ENCODE data around the gene COMMD1.

The COMMD1 gene

DNA sequence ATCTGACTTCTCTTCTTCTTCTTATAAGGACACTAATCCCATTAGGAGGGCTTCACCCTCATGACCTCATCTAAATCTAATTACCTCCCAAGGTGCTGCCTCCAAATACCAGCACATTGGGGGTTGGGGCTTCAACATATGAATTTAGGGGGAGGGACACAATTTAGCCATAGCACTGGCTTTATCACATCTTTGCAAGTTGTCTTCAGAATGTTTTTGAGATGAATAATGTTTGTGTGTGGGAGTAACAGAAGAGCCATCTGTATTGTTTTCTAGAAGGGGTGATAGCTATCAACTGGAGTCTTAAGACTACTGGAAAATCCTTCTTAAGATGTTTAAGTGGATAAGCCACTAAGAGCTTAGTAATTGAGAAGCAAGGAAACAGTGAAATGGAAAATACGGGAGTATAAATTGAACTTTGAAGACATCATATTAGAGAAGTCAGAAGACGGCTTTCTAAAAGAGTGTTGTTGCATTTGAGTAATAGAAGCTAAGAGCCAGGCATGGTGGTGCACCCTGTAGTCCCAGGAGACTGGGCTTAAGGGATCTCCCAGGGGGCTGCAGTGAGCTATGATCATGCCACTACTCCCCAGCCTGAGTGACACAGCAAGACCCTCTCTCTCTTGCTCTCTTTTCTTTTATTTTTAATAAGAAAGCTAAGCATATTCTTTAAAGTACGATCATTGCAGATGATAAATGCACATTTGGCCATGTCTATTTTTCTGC lies 257.8 kb downstream of the COMMD1 start:
- Histone ChIP-seq H3K9ac (ENCODE audit: low read depth, low read length) (no peak overlapping the region), H3K36me3 (ENCODE audit: insufficient read depth, low read length) (no peaks in the 10 kb centered on the region)
- 91% methylated on average over 3 of the region's 3 CpGs for WGBS

DNA sequence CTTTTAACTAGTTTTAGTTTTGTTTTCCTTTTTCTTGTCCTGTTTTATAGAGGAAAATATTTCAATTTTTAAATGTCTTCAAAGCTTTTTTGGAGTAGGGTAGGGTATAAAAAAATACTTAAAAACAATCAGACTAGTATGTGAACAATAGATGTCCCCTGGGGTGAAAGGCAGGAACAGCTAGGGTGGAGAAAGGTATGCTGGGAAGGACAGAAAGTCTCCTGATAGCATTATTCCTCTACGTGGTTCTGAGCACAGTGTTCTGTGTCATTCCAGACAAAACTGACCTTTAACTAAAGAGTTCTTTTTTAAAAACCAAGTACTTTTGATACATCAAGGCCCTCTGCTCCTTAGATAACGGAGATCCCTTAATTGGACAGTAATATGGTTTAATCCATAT lies 258.4 kb downstream of the COMMD1 start:
- H3K4me1 ChIP-seq (ENCODE audit: insufficient read depth, low read length) = peaks cover 21% of the 10 kb centered on the region
- no peak overlapping the region for H3K27ac ChIP-seq (ENCODE audit: low read depth, low read length)
- no peak overlapping the region for H3K4me3 ChIP-seq (ENCODE audit: low read length)
- 68% methylated on average over 2 of the region's 2 CpGs for WGBS
- no peaks in the 10 kb centered on the region for H3K9me3 ChIP-seq (ENCODE audit: insufficient read depth, low read depth, low read length)
- H3K9ac ChIP-seq (ENCODE audit: low read depth, low read length) = no peak overlapping the region
- no peaks in the 10 kb centered on the region for H3K27me3 ChIP-seq (ENCODE audit: insufficient read depth, low read length)
- no peaks in the 10 kb centered on the region for H3K36me3 ChIP-seq (ENCODE audit: insufficient read depth, low read length)

More for the DNA sequence above, 257.8 kb downstream of the COMMD1 start:
- H3K4me3 ChIP-seq (ENCODE audit: low read length) = no peak overlapping the region
- H3K27ac ChIP-seq (ENCODE audit: low read depth, low read length) = no peak overlapping the region
- H3K4me1 ChIP-seq (ENCODE audit: insufficient read depth, low read length) = peaks cover 21% of the 10 kb centered on the region
- no peaks in the 10 kb centered on the region for H3K27me3 ChIP-seq (ENCODE audit: insufficient read depth, low read length)
- no peaks in the 10 kb centered on the region for H3K9me3 ChIP-seq (ENCODE audit: insufficient read depth, low read depth, low read length)

DNA sequence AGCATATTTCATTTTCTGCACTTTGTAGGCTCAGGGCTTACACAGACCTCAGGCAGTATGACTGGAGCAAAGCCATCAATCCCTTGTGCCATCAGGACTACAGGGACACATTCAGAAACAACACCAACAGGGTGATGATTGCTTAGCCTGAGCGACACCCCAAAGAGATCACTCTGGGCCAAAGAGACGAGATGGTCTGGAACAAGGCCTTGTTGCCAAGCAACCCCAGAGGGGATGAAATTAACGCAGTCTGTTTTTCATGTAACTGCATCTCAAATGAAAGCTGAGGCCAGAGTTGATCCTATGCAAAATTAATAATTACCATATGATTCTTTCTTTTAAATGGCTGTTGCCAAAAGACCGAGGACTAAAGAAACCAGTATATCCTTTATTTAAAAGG lies 270.3 kb downstream of the COMMD1 start:
- Histone ChIP-seq H3K9me3 (ENCODE audit: insufficient read depth, low read depth, low read length) (no peaks in the 10 kb centered on the region), H3K9ac (ENCODE audit: low read depth, low read length) (no peak overlapping the region), H3K4me3 (ENCODE audit: low read length) (no peak overlapping the region), H3K4me1 (ENCODE audit: insufficient read depth, low read length) (no peaks in the 10 kb centered on the region), H3K36me3 (ENCODE audit: insufficient read depth, low read length) (no peaks in the 10 kb centered on the region), H3K27ac (ENCODE audit: low read depth, low read length) (no peak overlapping the region), H3K27me3 (ENCODE audit: insufficient read depth, low read length) (no peaks in the 10 kb centered on the region)
- 80% methylated on average over 3 of the region's 4 CpGs for WGBS

DNA sequence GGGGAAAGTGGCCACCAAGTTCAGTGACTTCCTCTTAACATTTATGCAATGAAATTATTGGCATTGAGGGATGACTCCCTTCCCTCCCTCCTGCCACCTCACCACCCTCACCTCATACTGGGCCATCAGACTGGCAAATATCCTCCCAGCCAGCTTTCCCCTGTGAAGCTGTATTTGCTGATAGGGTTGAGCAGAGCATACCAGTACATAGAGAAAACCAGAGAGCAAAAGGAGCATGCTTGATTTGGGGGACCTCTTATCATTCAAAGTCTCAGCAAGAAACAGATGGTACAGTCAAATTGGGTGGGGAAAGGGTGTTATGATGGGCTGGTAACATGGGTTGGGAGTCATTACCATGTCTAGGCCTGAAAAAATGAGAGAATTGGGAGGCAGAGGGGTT lies 271.3 kb downstream of the COMMD1 start:
- Histone ChIP-seq H3K27ac (ENCODE audit: low read depth, low read length) (no peak overlapping the region), H3K9ac (ENCODE audit: low read depth, low read length) (no peak overlapping the region)

DNA sequence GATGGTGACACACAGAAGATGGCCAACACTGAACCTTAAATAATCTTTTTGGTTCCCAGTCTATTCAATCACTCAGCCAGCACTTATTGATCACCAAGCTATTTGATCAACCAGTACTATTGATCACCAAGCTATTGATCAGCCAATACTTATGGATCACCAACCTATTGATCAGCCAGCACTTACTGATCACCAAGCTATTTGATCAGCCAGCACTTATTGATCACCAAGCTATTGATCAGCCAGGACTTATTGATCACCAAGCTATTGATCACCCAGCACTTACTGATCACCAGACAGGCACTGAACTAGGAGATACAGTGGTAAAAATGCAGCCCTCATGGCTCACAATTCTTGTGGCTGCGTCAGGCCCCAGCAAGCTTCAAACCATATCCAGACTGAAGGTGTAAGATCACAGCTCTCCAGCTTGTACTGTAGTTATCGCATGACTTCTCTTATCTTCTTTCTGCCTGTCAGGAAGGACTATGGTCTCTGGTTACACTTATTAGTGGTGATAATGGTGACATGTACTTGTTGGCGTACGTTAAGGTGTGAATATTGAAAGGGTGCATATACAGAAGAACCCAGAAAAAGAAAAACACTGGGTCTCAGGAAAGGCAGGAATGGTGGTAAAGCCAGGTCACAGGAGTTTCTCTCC lies 272.0 kb downstream of the COMMD1 start:
- Histone ChIP-seq H3K27me3 (ENCODE audit: insufficient read depth, low read length) (no peaks in the 10 kb centered on the region), H3K9me3 (ENCODE audit: insufficient read depth, low read depth, low read length) (no peaks in the 10 kb centered on the region), H3K36me3 (ENCODE audit: insufficient read depth, low read length) (no peaks in the 10 kb centered on the region), H3K9ac (ENCODE audit: low read depth, low read length) (no peak overlapping the region), H3K27ac (ENCODE audit: low read depth, low read length) (no peak overlapping the region), H3K4me3 (ENCODE audit: low read length) (no peak overlapping the region), H3K4me1 (ENCODE audit: insufficient read depth, low read length) (peaks cover 5% of the 10 kb centered on the region; the same call in 1 of the 2 replicates)
- WGBS = 95% methylated on average over 4 of the region's 4 CpGs

More for the DNA sequence above, 271.3 kb downstream of the COMMD1 start:
- Histone ChIP-seq H3K4me3 (ENCODE audit: low read length) (no peak overlapping the region), H3K4me1 (ENCODE audit: insufficient read depth, low read length) (peaks cover 4% of the 10 kb centered on the region; the same call in 1 of the 2 replicates), H3K36me3 (ENCODE audit: insufficient read depth, low read length) (no peaks in the 10 kb centered on the region), H3K9me3 (ENCODE audit: insufficient read depth, low read depth, low read length) (no peaks in the 10 kb centered on the region), H3K27me3 (ENCODE audit: insufficient read depth, low read length) (no peaks in the 10 kb centered on the region)

DNA sequence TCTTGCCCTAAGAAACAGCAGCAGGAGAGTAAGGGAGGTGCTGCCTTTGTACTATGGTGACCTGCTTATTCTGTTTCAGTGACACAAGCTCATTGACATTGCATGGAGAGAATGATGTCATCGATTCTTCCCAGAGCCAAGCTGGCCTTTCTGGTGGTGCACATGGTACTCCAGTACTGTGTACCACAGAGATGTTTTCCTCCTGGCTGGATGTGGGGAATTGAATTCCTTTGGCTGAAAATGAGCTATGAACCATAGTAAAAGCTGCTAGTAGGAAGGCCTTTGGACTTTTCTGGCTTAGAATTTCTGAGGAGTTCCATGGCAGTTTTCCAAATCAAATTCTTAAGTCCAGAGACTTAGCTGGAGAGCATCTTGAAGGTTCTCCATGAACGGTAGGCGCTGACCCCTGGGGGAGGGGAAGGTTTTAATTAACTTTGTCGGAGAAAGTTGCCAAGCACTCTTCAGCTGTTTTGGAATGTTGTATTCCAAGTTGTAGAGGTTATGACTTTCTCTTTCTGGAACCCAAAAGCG lies 273.3 kb downstream of the COMMD1 start:
- peaks cover 5% of the 10 kb centered on the region; the same call in 1 of the 2 replicates for H3K4me1 ChIP-seq (ENCODE audit: insufficient read depth, low read length)
- no peak overlapping the region for H3K27ac ChIP-seq (ENCODE audit: low read depth, low read length)
- H3K36me3 ChIP-seq (ENCODE audit: insufficient read depth, low read length) = no peaks in the 10 kb centered on the region
- H3K27me3 ChIP-seq (ENCODE audit: insufficient read depth, low read length) = no peaks in the 10 kb centered on the region
- no peak overlapping the region for H3K9ac ChIP-seq (ENCODE audit: low read depth, low read length)
- 92% methylated on average over 5 of the region's 5 CpGs for WGBS
- H3K4me3 ChIP-seq (ENCODE audit: low read length) = no peak overlapping the region
- H3K9me3 ChIP-seq (ENCODE audit: insufficient read depth, low read depth, low read length) = no peaks in the 10 kb centered on the region

DNA sequence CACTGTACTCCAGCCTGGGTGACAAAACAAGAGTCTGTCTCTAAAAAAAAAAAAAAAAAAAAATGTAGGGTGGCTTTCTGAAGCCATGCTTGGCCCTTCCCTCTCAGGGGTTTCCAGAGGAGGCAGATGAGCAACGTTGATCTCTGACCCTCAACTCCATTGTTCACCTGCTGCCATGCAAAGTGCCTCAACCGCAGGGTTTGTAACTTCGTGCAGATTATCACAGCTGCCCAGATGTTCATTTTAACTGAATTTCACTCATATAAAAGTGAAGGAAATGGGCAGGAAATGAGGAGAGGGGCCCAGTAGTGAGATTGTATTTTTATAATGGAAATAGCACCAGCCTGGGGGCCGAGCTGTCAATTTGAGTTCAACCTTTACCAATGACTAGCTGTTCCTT lies 275.5 kb downstream of the COMMD1 start:
- H3K36me3 ChIP-seq (ENCODE audit: insufficient read depth, low read length) = no peaks in the 10 kb centered on the region
- H3K9me3 ChIP-seq (ENCODE audit: insufficient read depth, low read depth, low read length) = no peaks in the 10 kb centered on the region
- WGBS = 81% methylated on average over 4 of the region's 4 CpGs
- no peak overlapping the region for H3K4me3 ChIP-seq (ENCODE audit: low read length)
- no peaks in the 10 kb centered on the region for H3K27me3 ChIP-seq (ENCODE audit: insufficient read depth, low read length)
- peaks cover 5% of the 10 kb centered on the region for H3K4me1 ChIP-seq (ENCODE audit: insufficient read depth, low read length)
- H3K9ac ChIP-seq (ENCODE audit: low read depth, low read length) = no peak overlapping the region
- no peak overlapping the region for H3K27ac ChIP-seq (ENCODE audit: low read depth, low read length)

DNA sequence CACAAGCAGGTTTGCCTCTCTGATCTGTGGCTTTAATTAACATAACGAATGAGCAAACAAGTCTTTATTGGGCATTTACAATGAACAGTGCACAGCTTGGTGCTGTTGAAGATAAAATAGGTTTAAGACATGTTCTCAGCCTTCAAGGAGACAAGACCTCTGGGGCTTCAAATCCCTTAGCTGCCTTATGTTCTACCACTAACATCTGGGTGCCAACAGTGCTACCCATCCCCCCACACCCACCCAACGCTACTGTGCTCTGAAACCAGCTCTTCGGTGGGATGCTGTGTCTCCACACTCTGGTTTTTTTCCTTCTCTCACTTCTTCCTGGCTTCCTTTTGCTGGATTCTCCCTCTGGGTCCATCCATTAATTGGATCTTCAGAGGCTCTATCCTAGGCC lies 276.4 kb downstream of the COMMD1 start:
- Histone ChIP-seq H3K27me3 (ENCODE audit: insufficient read depth, low read length) (no peaks in the 10 kb centered on the region), H3K36me3 (ENCODE audit: insufficient read depth, low read length) (no peaks in the 10 kb centered on the region), H3K9me3 (ENCODE audit: insufficient read depth, low read depth, low read length) (no peaks in the 10 kb centered on the region), H3K27ac (ENCODE audit: low read depth, low read length) (no peak overlapping the region), H3K9ac (ENCODE audit: low read depth, low read length) (no peak overlapping the region), H3K4me3 (ENCODE audit: low read length) (no peak overlapping the region), H3K4me1 (ENCODE audit: insufficient read depth, low read length) (peaks cover 5% of the 10 kb centered on the region)
- 88% methylated on average over 3 of the region's 3 CpGs for WGBS

DNA sequence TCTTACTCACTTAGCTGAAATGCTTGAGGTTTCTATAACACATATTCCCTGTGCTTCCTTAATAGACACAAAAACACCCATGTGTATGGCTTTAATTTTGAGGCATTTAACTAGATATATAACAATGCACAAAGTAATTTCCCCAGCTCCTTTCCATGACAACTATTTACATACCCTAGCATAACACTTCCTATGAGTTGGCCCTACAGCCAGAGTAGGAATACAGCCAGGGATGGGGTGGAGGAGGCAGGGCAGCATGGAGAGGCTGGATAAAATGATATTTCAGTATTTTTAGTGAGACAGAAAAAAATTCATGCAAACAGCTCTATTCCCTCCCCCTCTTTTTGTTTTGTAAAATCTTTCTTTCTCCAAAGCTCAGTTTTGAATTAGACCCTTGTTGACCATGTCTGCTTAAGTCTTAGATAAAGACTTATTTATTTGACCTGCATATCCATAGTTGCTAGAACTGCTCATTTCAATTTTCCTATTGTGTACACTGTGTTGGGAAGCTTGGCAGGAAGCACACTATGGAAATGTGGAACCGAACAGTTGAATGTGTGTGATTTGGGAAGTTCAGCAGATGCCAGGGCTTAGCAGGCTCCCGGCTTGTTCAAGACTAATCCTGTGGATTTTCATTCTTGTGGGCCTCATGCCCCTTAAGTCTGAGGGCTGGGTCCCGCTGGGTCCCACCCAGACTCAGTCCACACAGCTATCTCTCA lies 279.2 kb downstream of the COMMD1 start:
- no peak overlapping the region for H3K4me3 ChIP-seq (ENCODE audit: low read length)
- no peaks in the 10 kb centered on the region for H3K36me3 ChIP-seq (ENCODE audit: insufficient read depth, low read length)
- WGBS = 92% methylated on average over 3 of the region's 3 CpGs
- no peaks in the 10 kb centered on the region for H3K9me3 ChIP-seq (ENCODE audit: insufficient read depth, low read depth, low read length)
- peaks cover 5% of the 10 kb centered on the region for H3K4me1 ChIP-seq (ENCODE audit: insufficient read depth, low read length)
- no peak overlapping the region for H3K9ac ChIP-seq (ENCODE audit: low read depth, low read length)
- no peaks in the 10 kb centered on the region for H3K27me3 ChIP-seq (ENCODE audit: insufficient read depth, low read length)
- H3K27ac ChIP-seq (ENCODE audit: low read depth, low read length) = no peak overlapping the region
